A172 (cell line): Measurements from ENCODE around the gene ZNF516. TPM values are rescaled to one million over a fixed set of nuclear protein-coding genes. Genes with fewer than 3 reads are reported as not detected.

ENCODE experiments used
- DNase-seq: peaks from one replicate; pipeline ENCODE4 v3.0.0-alpha.2; 2015; ENCODE audit warnings: low spot score
- total RNA-seq: library from RNA; depleted of rRNA; stranded (reverse); fragments of >200 nt; shearing (Covaris generic); gene quantifications from 2 replicates; pipeline ENCODE4 v1.2.3, GENCODE V29; 2014

The ZNF516 gene
- total RNA-seq, 1 experiment from 2014 or later, result 4.8 TPM

GRCh38 chr18:76491776-76492668 is 3.0 kb downstream of the ZNF516 start:
- no peak for DNase-seq

- no peak for DNase-seq
Observed at GRCh38 chr18:76491473-76491775, 3.6 kb downstream of the ZNF516 start.

GRCh38 chr18:76490670-76491472 is 4.2 kb downstream of the ZNF516 start:
- no peak for DNase-seq

GRCh38 chr18:76490033-76490432 is 5.0 kb downstream of the ZNF516 start:
- no peak for DNase-seq

GRCh38 chr18:76489081-76489480 is 6.0 kb downstream of the ZNF516 start:
- no peak for DNase-seq

- DNase-seq, result no peak
Observed at GRCh38 chr18:76488190-76488589, 6.9 kb downstream of the ZNF516 start.

- no peak for DNase-seq
Observed at GRCh38 chr18:76487782-76488181, 7.3 kb downstream of the ZNF516 start.

GRCh38 chr18:76487070-76487469 is 8.0 kb downstream of the ZNF516 start:
- DNase-seq, result no peak

- no peak for DNase-seq
Observed at GRCh38 chr18:76486574-76486973, 8.5 kb downstream of the ZNF516 start.

- no peak for DNase-seq
Observed at GRCh38 chr18:76486038-76486437, 9.0 kb downstream of the ZNF516 start.

- no peak for DNase-seq
Observed at GRCh38 chr18:76484749-76485387, 10.2 kb downstream of the ZNF516 start.

- DNase-seq, result no peak
Observed at GRCh38 chr18:76483780-76484179, 11.3 kb downstream of the ZNF516 start.

- no peak for DNase-seq
Observed at GRCh38 chr18:76482971-76483691, 11.9 kb downstream of the ZNF516 start.

GRCh38 chr18:76482267-76482666 is 12.8 kb downstream of the ZNF516 start:
- no peak for DNase-seq

- DNase-seq, result no peak
Observed at GRCh38 chr18:76480913-76481312, 14.1 kb downstream of the ZNF516 start.

GRCh38 chr18:76479351-76480238 is 15.4 kb downstream of the ZNF516 start:
- DNase-seq, result no peak

- peak; percentile 58 for DNase-seq
Observed at GRCh38 chr18:76476665-76477561, 18.1 kb downstream of the ZNF516 start.

- DNase-seq, result peak; percentile 56
Observed at GRCh38 chr18:76475450-76476194, 19.4 kb downstream of the ZNF516 start.

- DNase-seq, result no peak
Observed at GRCh38 chr18:76474824-76475223, 20.2 kb downstream of the ZNF516 start.
